HG03571 (cell line): Measurements from ENCODE around the gene ATP2B3.

Experiments
- ATAC-seq: cut with Tn5 transposase; IDR thresholded peaks from one replicate; pipeline ENCODE4 v1.9.1; 2021; ENCODE audit not compliant: unreplicated experiment

Gene ATP2B3

GRCh38 chrX:153631907-153632594 lies 114.6 kb downstream of the ATP2B3 start:
- ATAC-seq, result no peak
